ENCODE measurements around the gene SEMA4B.
"Not testable (repeated sequence)": the region's sequence is repeated elsewhere in the genome, so short reads cannot be mapped to it uniquely, and the experiment has no call there.

Gene SEMA4B

GRCh38 chr15:90181776-90182175, 19.4 kb upstream of the SEMA4B start:
- DNase-seq = no peak

- peak; percentile 57 for DNase-seq
Observed at GRCh38 chr15:90184119-90184785, 16.9 kb upstream of the SEMA4B start.

DNA sequence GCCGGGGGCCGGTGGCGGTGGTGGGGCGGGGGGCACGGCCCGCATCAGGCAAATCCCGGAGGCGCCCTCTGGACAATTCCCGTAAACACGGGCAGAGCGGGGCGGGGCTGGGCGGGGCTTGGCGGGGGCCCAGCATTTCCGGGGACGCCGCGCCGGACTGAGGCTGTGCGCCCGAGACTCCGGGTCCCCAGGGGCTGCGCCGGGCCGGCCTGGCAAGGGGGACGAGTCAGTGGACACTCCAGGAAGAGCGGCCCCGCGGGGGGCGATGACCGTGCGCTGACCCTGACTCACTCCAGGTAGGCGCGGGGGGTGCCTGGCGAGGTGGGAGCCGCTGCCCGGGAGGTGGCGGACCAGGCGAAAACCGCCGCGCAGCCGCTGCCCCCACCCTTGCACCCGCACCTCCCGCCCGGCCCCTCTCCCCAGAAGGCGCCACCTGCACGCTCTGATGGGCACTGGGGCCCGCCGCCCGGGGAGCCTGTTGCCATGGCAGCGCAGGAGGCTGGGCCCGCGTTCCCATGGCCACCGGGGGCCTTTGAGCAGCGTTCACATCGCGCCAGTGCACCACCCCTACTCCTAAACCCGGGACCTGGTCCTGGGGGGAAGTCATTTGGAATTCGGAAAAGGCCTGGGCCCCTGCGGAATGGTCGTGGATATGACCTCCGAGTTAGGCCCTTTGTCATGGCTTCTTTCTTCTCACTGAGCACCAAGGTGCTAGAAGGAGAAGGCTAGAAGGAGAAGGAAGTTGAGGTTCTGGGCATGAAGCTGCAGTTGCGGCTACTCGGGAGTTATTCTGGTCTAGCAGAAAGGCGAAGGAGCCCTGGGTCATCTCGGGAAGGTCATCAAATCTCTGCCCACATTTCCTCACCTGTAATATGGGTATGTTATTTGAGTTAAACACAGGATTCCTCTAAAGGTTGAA, 16.1 kb upstream of the SEMA4B start:
- DNase-seq = peak; percentile 89

- no peak for DNase-seq
Observed at GRCh38 chr15:90187257-90187868, 13.8 kb upstream of the SEMA4B start.

GRCh38 chr15:90188065-90188464, 13.1 kb upstream of the SEMA4B start:
- DNase-seq = not testable (repeated sequence)

DNA sequence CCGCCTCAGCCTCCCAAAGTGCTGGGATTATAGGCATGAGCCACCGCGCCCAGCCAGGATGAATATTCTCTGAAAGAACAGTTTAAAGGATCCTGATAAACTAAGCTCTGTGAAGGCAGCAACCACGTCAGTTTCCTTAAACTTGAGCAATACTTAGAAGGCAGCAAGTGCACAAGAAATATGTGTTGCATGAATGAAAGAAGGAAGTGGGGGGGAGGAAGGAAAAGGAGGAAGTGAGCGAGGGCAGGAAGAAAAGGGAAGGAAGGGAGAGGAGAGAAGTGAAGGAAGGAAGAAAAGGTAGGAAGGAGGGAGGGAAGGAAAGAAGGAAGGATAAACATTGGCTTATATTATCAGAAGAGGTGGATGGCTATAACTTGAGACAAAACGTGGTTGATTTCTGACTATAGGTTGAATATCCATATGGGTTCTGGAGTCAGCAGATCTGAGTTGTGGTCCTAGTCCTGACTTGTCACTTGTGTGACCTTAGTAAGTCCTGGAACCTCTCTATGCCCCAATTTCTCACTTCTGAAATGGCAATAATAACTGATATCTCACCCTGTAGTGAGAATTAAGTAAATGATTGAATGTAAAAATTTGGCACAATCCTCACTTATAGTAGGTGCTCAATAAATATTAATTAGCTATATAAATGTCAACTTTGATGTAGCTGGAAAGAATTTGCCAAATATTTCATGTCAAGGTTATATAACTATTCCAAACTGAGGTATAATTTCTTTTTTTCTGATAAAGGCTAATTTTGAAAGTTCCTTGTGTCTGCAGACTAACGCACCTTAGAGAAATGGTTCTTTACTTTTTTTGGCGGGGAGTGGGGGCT, 12.0 kb upstream of the SEMA4B start:
- no peak for DNase-seq

DNA sequence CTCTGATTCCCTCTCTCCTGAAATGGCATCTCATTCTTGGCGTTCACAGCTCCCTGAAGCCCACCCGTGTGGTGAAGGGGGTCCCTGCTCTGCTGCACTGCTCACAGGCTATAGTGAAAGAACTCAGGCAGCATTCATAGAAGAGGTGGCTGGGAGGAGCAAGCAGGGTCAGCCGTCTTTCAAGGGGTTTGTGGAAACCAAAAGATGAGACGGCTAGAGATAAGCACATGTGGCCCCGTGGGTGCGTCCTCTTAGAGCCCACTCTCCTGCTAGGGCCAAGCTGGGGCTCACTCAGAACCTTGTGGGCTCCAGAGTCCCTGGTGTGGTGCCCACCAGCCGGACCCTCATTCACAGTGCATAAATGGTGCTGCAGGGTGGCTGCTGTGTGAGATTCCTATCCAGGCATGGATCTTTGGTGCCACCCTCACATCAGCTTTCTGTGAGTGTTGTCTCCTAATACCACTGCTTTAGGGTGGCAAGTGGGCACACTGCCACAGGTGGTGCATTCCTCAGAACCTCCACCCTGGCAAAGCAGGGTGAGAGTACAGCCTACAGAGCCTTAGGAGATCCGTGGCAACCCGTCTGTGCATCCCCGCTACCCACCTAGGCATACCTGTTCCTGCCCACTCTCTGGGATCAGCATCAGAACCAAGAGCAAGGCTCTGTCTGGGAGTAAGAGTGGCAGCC, 11.2 kb upstream of the SEMA4B start:
- DNase-seq = no peak

- DNase-seq = no peak
Observed at GRCh38 chr15:90190606-90191343, 10.4 kb upstream of the SEMA4B start.

DNA sequence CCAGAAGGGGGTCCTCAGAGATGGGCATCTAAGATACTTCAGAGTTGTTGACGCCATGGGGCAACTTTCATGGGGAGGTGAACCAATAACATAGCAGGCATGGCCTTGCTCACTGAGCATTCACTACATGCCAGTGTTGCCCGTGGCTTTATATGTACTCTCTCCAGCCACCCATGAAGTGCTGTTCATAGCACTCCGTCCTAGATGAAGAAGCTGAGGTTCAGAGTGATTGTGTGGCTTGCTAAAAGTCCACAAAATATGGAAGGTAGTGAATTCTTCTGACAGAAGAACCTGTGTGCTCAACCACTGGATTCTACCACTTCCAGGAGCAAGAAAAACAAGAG, 9.8 kb upstream of the SEMA4B start:
- DNase-seq = peak; percentile 40

DNA sequence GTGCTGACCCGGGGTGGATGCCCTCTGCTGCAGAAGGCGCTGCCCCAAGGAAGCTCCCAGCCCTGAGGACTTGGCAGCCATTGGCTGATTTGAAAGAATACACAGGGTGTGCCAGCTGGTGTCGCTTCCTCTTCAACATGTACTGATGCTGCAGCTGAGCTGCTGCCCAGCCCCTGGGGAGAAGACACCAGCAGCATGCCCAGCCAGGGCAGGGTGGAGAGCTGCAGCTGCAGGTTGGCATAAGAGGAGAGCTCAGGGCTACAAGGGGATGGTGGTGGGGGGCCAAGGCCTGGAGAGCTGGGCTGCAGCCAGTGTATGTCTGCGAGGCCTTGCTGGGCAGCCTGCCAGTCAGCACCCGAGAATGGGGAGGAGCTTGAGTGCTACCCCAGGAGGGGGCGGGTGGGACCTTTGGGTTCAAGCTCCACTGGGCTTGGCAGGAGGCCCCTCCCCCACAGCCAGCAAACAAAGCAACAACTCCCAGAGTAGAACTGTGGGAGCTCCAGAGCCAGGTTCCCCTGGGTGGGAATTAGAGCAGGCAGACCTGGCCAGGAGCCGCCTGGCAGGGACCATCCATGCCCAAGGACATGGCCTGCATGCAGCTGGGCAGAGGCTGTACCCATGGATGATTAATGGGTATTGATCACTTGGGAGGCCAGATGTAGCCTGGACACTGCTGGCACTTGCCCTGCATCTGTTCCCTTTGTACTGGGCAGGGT, 9.2 kb upstream of the SEMA4B start:
- peak; percentile 95 for DNase-seq

DNA sequence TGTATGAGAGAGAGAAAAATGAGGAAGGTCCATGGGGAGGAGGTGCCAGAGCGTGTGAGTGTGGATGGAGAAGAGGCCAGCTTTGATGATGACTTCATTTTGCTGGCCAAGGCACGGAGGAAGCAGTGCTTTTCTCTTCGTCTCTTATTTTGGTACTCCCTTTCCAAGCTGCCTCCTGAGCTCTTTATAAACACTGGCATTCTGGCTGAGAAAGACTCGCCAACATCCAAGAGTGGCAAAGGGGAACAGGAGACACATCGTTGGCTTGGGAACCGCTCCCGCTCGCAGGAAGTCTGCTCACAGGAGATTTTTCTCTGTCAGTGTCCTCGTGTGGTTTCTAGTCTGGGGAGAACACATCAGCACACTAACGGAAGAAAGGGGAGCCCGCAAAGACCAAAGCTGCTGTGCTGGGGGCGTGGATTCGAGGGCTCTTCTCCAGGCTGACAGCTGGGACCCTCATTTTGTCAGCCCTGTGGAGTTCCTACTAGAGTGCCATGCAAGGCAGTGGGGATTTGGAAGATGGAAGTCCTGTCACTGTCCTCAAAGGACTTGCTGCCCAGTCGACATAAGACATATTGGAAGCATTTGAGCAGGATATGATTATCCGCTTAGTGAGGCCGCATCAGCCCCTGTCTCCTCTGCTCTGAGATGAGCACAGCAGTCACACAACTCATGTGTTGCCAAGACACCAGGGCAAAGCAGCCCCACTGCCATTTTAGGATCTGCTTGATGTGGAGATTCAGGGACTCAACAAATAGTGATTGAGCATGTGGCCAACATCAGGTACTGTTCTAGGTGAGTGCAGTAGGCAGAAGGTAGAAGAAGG, 8.0 kb upstream of the SEMA4B start:
- DNase-seq = no peak

DNA sequence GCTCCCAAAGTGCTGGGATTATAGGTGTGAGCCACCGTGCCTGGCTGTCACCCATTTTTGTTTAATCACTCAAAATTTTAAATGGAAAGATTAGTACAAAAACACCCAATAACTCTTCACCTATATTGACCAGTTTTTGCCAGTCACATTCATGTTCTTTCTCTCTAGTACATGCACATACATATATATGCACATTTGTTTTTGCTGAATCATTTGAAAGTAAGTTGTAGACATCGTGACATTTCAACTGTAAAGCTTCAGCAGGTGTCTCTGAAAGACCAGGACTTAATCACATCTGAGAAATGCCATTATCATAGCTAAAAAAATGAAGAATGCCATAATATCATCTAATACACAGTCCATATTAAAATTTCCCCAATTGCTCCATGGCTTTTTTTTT, 6.5 kb upstream of the SEMA4B start:
- no peak for DNase-seq

DNA sequence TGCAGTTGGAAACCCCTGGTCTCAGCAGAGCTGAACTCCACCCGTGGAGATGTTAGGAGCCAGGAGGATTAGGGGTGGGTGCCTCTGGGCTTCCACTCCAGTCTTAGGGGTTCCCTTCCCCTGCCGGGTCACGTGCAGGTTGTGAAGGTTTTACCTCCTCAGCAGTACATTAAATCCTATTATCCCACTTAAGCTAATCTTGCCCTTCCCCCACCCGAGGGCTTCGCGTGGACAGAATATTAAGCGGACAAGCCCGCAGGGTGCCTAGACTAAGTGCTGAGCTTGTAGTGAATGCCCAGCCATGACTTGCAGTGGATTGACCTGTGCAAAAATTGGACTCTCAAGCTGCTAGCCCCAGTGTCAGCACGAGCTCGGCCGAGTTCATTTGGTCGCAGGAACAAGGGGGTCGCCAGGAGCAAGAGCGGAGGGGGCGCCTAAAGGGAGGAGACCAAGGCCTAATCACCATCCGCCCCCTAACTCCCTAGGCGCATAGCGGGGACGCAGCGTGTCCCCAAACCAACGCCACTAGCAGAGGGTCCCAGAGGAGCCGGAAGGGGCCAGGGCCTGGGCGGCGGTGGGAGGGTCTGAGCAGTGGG, 498 bp upstream of the SEMA4B start:
- peak; percentile 20 for DNase-seq

DNA sequence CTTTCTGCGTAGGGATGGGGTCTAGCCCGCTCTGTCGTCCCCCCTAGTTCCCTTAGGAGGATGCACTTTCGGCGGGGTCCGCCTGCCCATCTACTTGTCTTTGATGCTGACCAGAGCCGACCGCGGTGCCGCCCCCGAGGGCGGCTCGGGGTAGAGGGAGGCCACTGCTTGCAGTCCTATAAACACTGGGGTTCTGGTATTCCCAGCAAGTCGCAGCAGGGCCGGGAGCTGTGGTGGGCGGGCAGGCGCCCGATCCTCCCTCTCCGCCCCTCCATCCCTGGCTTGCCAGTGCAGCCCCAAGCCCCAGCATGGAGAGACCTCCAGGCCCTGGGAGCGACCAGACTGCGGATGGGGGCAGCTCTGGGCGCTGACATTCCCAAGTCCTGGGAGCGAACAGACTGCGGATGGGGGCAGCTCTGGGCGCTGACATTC, 830 bp downstream of the SEMA4B start:
- DNase-seq = no peak

- DNase-seq = no peak
Observed at GRCh38 chr15:90202929-90203328, 1.8 kb downstream of the SEMA4B start.

GRCh38 chr15:90203473-90203872, 2.3 kb downstream of the SEMA4B start:
- DNase-seq = no peak

DNA sequence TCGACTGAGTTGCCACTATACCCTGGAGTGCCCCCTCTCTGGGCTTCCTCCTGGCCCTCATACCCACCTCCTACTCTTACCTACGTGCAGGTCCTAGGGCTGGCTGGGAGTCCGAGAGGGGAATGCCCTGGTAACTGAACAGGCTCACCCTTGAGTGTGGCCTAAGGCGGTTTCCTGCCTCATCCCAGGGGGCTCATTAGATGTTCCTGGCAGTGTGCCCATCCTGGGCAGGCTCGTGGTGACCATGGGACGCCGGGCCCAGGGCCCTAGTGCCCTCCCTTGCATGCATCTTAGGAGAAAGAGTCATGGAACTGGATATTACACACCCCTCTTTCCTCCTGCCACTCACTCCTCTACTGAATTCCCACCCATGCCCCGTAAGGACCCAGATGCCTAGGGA, 2.8 kb downstream of the SEMA4B start:
- peak; percentile 80 for DNase-seq

GRCh38 chr15:90205050-90205848, 4.1 kb downstream of the SEMA4B start:
- no peak for DNase-seq

GRCh38 chr15:90205886-90206285, 4.8 kb downstream of the SEMA4B start:
- DNase-seq = no peak

Data from NCI-H69 (cell line).